NCI-H524 (cell line): Measurements from ENCODE around the gene TOR4A.
A peak's percentile ranks its signal among the peaks of the same experiment; 100 is the strongest.

Source experiments
- DNase-seq, 2 experiments: peaks; one replicate each; lab custom pipeline; 2025; lab: John Stamatoyannopoulos, UW

The TOR4A gene

GRCh38 chr9:137277329-137278041 lies at the start of gene TOR4A:
TOR4A (plus strand) TSS chr9:137277726; CDS start chr9:137278690, 964 bp downstream.
- no peak for DNase-seq

- DNase-seq: no peak
Observed at GRCh38 chr9:137227853-137228505, 49.5 kb upstream of the TOR4A start.

GRCh38 chr9:137228506-137228967 lies 49.0 kb upstream of the TOR4A start:
- DNase-seq: no peak

GRCh38 chr9:137228968-137229896 lies 48.3 kb upstream of the TOR4A start:
- no peak for DNase-seq

- DNase-seq: no peak
Observed at GRCh38 chr9:137229903-137230704, 47.4 kb upstream of the TOR4A start.

GRCh38 chr9:137230705-137231371 lies 46.7 kb upstream of the TOR4A start, which contains the start of gene SLC34A3:
SLC34A3 (plus strand) TSS chr9:137230901; CDS start chr9:137231703, 802 bp downstream.
- DNase-seq: no peak

GRCh38 chr9:137231372-137232039 lies 46.0 kb upstream of the TOR4A start:
- DNase-seq: no peak

- DNase-seq: no peak
Observed at GRCh38 chr9:137232101-137232500, 45.4 kb upstream of the TOR4A start.

GRCh38 chr9:137232510-137232909 lies 45.0 kb upstream of the TOR4A start:
- no peak for DNase-seq

- DNase-seq: peak in 1 of 2 experiments; percentile 37
Observed at GRCh38 chr9:137233143-137233980, 44.2 kb upstream of the TOR4A start.

- DNase-seq: no peak
Observed at GRCh38 chr9:137234055-137234697, 43.4 kb upstream of the TOR4A start.

GRCh38 chr9:137234758-137235423 lies 42.6 kb upstream of the TOR4A start:
- no peak for DNase-seq

GRCh38 chr9:137235424-137236237 lies 41.9 kb upstream of the TOR4A start:
- peak in 1 of 2 experiments; percentile 54 for DNase-seq

GRCh38 chr9:137236238-137236935 lies 41.1 kb upstream of the TOR4A start:
- DNase-seq: peak; percentile 69 to 90

GRCh38 chr9:137236936-137237421 lies 40.5 kb upstream of the TOR4A start:
- DNase-seq: no peak
